Rectal smooth muscle tissue (tissue), 1 donor: ENCODE data around the gene TTLL1.

Experiments
- H3K27ac ChIP-seq: one replicate; pipeline ENCODE4 v1.7.0; 2013; ENCODE audit warnings: low read depth, low read length, inconsistent platforms
- H3K27me3 ChIP-seq: one replicate; pipeline ENCODE4 v1.7.0; 2013; ENCODE audit warnings: low read length; ENCODE audit not compliant: control insufficient read depth, insufficient read depth
- H3K36me3 ChIP-seq: one replicate; pipeline ENCODE4 v1.7.0; 2013; ENCODE audit warnings: low read length; ENCODE audit not compliant: control insufficient read depth, insufficient read depth
- H3K4me1 ChIP-seq: one replicate; pipeline ENCODE4 v1.7.0; 2013; ENCODE audit warnings: low read length; ENCODE audit not compliant: control insufficient read depth, insufficient read depth
- H3K4me3 ChIP-seq: one replicate; pipeline ENCODE4 v1.7.0; 2013; ENCODE audit warnings: low read length
- H3K9ac ChIP-seq: one replicate; pipeline ENCODE4 v1.7.0; 2013; ENCODE audit warnings: low read length

Gene TTLL1

GRCh38 chr22:43088984-43089717 is at the start of gene TTLL1:
Gene TTLL1 (minus strand): TSS chr22:43089391. CDS start chr22:43075586, 13,805 bp downstream.
- Histone ChIP-seq H3K36me3 (no peaks in the 10 kb centered on the region), H3K9ac (peak within 1 kb of the TSS; percentile 57), H3K27me3 (no peaks in the 10 kb centered on the region), H3K4me3 (peak within 1 kb of the TSS; percentile 87), H3K27ac (peak within 1 kb of the TSS; percentile 68), H3K4me1 (peaks cover 3% of the 10 kb centered on the region)

- H3K4me1 ChIP-seq: no peaks in the 10 kb centered on the region
- H3K27ac ChIP-seq: no peak overlapping the region
- H3K27me3 ChIP-seq: no peaks in the 10 kb centered on the region
- H3K9ac ChIP-seq: no peak overlapping the region
- H3K4me3 ChIP-seq: no peak overlapping the region
- peaks cover 18% of the 10 kb centered on the region for H3K36me3 ChIP-seq
Measured at GRCh38 chr22:43136801-43137200, 47.6 kb upstream of the TTLL1 start.

GRCh38 chr22:43136255-43136654 is 47.1 kb upstream of the TTLL1 start:
- Histone ChIP-seq H3K36me3 (peaks cover 18% of the 10 kb centered on the region), H3K27ac (no peak overlapping the region), H3K27me3 (no peaks in the 10 kb centered on the region), H3K4me1 (no peaks in the 10 kb centered on the region), H3K9ac (no peak overlapping the region), H3K4me3 (no peak overlapping the region)

- Histone ChIP-seq H3K4me3 (no peak overlapping the region), H3K36me3 (peaks cover 18% of the 10 kb centered on the region), H3K27ac (no peak overlapping the region), H3K4me1 (no peaks in the 10 kb centered on the region), H3K27me3 (no peaks in the 10 kb centered on the region), H3K9ac (no peak overlapping the region)
Measured at GRCh38 chr22:43135565-43135964, 46.4 kb upstream of the TTLL1 start.

- H3K36me3 ChIP-seq: peaks cover 18% of the 10 kb centered on the region
- no peaks in the 10 kb centered on the region for H3K4me1 ChIP-seq
- H3K27me3 ChIP-seq: no peaks in the 10 kb centered on the region
- no peak overlapping the region for H3K9ac ChIP-seq
- no peak overlapping the region for H3K27ac ChIP-seq
- no peak overlapping the region for H3K4me3 ChIP-seq
Measured at GRCh38 chr22:43134553-43134952, 45.4 kb upstream of the TTLL1 start.

GRCh38 chr22:43133401-43133800 is 44.2 kb upstream of the TTLL1 start:
- H3K27ac ChIP-seq: no peak overlapping the region
- H3K9ac ChIP-seq: no peak overlapping the region
- no peak overlapping the region for H3K4me3 ChIP-seq
- peaks cover 18% of the 10 kb centered on the region for H3K36me3 ChIP-seq
- no peaks in the 10 kb centered on the region for H3K4me1 ChIP-seq
- no peaks in the 10 kb centered on the region for H3K27me3 ChIP-seq

GRCh38 chr22:43131773-43132501 is 42.7 kb upstream of the TTLL1 start:
- Histone ChIP-seq H3K4me3 (no peak overlapping the region), H3K27ac (no peak overlapping the region), H3K27me3 (no peaks in the 10 kb centered on the region), H3K9ac (no peak overlapping the region), H3K36me3 (peaks cover 14% of the 10 kb centered on the region), H3K4me1 (no peaks in the 10 kb centered on the region)

- Histone ChIP-seq H3K9ac (no peak overlapping the region), H3K27me3 (no peaks in the 10 kb centered on the region), H3K4me1 (no peaks in the 10 kb centered on the region), H3K4me3 (no peak overlapping the region), H3K36me3 (peaks cover 7% of the 10 kb centered on the region), H3K27ac (no peak overlapping the region)
Measured at GRCh38 chr22:43129426-43130425, 40.5 kb upstream of the TTLL1 start.

- H3K4me3 ChIP-seq: no peak overlapping the region
- H3K36me3 ChIP-seq: peaks cover 7% of the 10 kb centered on the region
- no peak overlapping the region for H3K9ac ChIP-seq
- H3K4me1 ChIP-seq: no peaks in the 10 kb centered on the region
- H3K27me3 ChIP-seq: no peaks in the 10 kb centered on the region
- no peak overlapping the region for H3K27ac ChIP-seq
Measured at GRCh38 chr22:43128928-43129424, 39.8 kb upstream of the TTLL1 start.

- H3K4me3 ChIP-seq: peak overlapping the region; percentile 32
- H3K27me3 ChIP-seq: no peaks in the 10 kb centered on the region
- H3K36me3 ChIP-seq: peaks cover 6% of the 10 kb centered on the region
- H3K4me1 ChIP-seq: no peaks in the 10 kb centered on the region
- no peak overlapping the region for H3K27ac ChIP-seq
- no peak overlapping the region for H3K9ac ChIP-seq
Measured at GRCh38 chr22:43128116-43128515, 38.9 kb upstream of the TTLL1 start.

- Histone ChIP-seq H3K9ac (no peak overlapping the region), H3K27ac (no peak overlapping the region), H3K4me1 (no peaks in the 10 kb centered on the region), H3K4me3 (peak overlapping the region; percentile 32), H3K27me3 (no peaks in the 10 kb centered on the region), H3K36me3 (no peaks in the 10 kb centered on the region)
Measured at GRCh38 chr22:43127166-43127908, 38.1 kb upstream of the TTLL1 start.
